GM12875 (cell line): Measurements from ENCODE around the gene CAMK1G.

Experiments
- H3K4me3 ChIP-seq: one replicate; pipeline ENCODE4 v1.5.1; 2011; ENCODE audit warnings: low read depth, low read length, control low read depth
- TF ChIP-seq, protein P1 (sequence below): IDR thresholded peaks from 2 replicates; pipeline ENCODE4 v1.5.1; 2011; ENCODE audit warnings: low read depth, mild to moderate bottlenecking, control low read depth, inconsistent platforms, low read length, moderate library complexity, borderline replicate concordance; ENCODE audit not compliant: insufficient read depth

CAMK1G gene

DNA sequence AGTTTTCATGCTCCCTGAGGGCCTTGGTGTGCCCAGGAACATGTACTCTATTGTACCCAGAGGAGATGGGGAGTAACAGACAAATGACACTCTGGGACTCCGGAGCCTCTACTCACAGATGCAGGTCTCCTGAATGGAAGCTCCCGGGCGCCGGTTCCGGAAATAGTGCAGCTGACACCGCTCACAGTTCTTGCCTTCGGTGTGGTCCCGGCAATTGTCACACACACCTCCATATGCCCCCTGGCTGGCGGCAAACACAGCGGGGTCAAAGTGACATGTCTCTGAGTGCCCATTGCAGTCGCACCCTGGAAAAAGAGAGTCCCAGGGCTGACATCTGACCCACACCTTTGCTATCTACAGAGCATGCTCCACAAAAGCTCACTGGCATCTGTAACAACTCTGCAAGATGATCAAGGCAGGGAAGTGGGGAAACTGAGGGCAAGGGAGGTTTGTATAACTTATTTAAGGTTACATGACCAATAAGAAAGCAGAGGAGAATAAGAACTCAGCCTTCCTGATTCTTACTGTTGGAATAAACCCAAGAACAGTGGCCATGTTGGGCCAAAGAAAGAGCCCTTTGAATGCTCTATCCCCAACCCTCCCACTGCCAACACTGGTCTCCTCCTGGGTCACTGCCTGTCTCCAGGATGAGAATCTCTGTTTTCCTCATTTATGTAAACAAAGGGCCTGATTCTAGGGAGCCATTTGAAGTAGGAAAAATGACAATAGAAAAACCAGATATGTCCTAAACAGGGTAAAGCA is 46.3 kb downstream of the CAMK1G start:
- TF ChIP-seq, protein P1, sequence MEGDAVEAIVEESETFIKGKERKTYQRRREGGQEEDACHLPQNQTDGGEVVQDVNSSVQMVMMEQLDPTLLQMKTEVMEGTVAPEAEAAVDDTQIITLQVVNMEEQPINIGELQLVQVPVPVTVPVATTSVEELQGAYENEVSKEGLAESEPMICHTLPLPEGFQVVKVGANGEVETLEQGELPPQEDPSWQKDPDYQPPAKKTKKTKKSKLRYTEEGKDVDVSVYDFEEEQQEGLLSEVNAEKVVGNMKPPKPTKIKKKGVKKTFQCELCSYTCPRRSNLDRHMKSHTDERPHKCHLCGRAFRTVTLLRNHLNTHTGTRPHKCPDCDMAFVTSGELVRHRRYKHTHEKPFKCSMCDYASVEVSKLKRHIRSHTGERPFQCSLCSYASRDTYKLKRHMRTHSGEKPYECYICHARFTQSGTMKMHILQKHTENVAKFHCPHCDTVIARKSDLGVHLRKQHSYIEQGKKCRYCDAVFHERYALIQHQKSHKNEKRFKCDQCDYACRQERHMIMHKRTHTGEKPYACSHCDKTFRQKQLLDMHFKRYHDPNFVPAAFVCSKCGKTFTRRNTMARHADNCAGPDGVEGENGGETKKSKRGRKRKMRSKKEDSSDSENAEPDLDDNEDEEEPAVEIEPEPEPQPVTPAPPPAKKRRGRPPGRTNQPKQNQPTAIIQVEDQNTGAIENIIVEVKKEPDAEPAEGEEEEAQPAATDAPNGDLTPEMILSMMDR: no peak
- no peak overlapping the region for H3K4me3 ChIP-seq

DNA sequence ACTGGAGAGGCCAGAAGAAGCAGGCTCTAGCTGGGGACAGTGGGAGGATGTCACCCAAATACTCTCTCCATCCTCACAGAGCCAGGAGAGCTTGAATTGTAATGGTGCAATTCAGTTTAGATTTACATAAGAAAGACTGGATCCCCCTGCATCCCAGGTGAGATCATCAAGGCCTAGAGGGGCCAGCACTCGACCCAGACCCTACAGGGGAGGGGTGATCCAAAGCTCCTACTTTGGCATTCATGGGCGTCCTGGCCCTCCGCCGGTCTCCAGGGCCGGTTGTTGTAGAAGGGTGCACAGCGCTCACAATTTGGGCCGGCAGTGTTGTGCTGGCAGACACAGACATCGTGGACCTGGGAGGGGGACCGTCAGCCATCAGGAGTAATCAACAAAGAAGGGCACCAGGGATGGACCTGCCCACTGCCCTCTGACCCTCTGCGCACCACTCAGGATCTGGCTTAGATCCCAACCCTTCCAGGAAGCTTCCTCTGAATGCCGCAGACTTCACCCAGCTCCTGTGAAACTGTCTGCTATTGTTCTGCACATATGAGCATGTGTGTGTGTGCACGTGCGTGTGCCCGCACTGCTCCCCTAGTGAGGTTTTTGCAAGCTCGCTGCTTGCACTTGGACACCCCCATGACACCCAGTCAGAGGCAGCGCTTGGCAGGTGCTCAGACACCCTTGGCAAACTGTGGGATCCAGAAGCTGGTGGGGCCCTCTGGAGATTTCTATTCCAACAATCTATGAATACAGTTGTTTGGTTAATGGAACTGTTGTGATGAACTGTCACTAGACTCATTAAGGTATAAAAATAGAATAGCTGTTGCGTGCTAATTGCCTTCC is 47.1 kb downstream of the CAMK1G start:
- TF ChIP-seq, protein P1: no peak
- H3K4me3 ChIP-seq: no peak overlapping the region

DNA sequence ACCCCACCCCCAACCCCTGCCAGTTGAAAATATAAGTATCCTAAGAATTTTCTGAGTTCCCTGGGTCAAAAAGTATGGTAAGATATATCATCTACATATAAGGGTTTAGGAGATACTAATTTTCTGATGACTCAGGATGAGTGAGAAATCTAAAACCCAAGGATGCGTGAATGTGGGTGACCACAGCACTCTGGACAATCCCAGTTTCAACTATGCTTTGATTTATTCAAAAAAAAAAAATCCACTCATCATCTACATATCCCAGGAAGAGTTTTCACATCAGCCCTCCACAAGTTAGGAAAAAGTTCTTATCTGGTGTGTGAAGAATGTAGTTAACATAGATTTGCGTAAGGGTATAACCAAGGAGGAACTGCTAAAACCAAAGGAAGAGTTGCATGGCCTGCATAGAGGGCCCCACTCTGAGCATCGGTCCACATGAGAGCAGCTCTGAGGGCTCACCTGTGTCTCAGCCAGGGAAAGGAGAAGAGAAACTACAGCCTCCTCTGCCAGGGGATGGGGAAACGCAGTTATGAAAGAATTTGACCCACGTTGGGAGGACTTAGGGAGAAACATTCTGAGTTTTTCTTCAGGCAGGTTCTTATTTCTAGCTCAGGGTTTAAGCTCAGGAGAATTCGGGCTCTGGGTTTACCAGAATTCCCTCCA is 50.0 kb downstream of the CAMK1G start:
- no peak overlapping the region for H3K4me3 ChIP-seq
- TF ChIP-seq, protein P1: no peak

DNA sequence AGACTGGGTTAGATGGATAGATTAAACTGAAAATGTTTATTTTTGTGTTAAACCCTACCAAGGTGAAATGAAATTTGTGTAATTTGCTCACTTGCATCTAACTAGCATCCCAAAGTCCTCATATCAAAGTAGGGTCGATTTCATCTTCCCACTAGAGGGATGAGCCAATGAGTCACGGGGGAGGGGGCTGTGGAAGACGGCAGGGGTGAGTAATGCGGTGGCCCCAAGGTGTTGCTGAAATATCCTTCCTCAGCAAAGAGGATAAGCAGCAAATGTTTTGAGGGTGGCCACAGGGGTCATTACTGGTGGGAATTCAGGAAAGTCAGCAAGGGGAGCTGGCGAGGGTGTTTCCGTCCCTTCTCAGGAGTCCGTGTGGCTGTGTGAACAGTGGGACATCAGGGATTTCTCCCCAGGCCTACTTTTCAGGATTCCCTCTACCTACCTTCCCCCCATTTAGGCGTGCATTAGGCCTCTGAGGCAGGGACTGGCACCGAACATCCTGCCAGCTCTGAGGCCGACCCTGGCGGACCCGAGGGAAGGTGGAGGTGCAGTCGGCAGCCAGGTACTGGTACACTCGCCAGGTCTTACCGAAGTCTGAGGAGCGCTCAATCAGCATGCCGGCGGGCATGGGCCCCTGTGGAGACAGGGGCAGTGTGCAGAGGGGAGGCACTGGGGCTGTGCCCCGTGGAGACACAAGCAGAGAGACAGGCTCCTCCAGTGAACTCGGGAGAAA is 50.7 kb downstream of the CAMK1G start:
- H3K4me3 ChIP-seq: no peak overlapping the region
- TF ChIP-seq, protein P1: no peak

DNA sequence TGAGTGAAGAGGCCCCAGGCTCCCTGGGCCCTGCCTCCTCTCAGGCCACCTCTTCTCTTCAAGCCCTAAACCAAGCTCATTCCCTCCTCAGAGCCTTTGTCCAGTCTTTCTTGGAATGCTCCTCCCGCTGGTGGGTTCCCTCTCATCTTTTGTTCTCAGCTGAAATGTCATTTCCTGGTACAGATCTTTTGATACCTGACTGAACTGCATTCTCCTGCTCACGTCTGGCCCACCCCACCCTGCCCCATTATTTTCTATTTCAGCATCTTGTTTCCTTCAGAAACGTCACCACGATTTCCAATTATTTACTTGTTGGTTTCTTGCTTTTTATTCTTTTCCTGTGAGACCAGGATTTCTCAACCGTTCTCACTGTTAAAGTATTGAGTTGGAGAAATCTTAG is 52.3 kb downstream of the CAMK1G start:
- H3K4me3 ChIP-seq: no peak overlapping the region
- TF ChIP-seq, protein P1: no peak

DNA sequence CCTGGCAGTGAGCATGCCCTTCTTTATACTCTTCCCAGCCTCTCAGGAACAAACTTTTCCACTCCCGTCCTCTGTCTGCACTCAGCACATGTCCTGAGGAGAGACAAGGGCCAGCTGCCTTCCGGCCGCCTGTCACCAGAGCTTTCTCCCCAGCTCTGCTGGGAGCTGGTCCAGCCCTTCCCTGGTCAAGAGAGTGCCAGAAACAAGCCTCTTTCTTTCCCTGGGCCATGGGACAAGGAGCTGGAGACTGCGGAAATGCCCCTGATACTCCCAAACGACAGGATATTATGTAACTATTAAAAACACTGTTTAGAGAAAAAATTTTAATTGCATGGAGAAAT is 58.3 kb downstream of the CAMK1G start:
- H3K4me3 ChIP-seq: no peak overlapping the region
- TF ChIP-seq, protein P1: no peak
